MG63 (cell line): ENCODE data around the gene MACO1. TPM values are rescaled to one million over a fixed set of nuclear protein-coding genes. Genes with fewer than 3 reads are reported as not detected.

Experiments
- DNase-seq: peaks from one replicate; pipeline ENCODE4 v3.0.0-alpha.2; 2020
- H3K27me3 ChIP-seq: fragments of 250-450 bp; sonication (Bioruptor Pico); 2 replicates; pipeline ENCODE4 v1.5.1; 2020; ENCODE audit warnings: mild to moderate bottlenecking, moderate library complexity
- H3K36me3 ChIP-seq: fragments of 250-450 bp; sonication (Bioruptor Pico); 2 replicates; pipeline ENCODE4 v1.5.1; 2020; ENCODE audit warnings: mild to moderate bottlenecking, moderate library complexity
- H3K4me3 ChIP-seq: fragments of 250-450 bp; sonication (Bioruptor Pico); 2 replicates; pipeline ENCODE4 v1.5.1; 2020; ENCODE audit warnings: mild to moderate bottlenecking, moderate library complexity
- H3K9me3 ChIP-seq: fragments of 250-450 bp; sonication (Bioruptor Pico); 2 replicates; pipeline ENCODE4 v1.5.1; 2020; ENCODE audit warnings: mild to moderate bottlenecking, moderate library complexity
- total RNA-seq: library from RNA; depleted of rRNA; stranded (reverse); fragments of >200 nt; shearing (Covaris generic); gene quantifications from 2 replicates; pipeline ENCODE4 v1.2.3, GENCODE V29; 2014; ENCODE audit warnings: low replicate concordance; rRNA removed

The MACO1 gene
- total RNA-seq, 1 experiment from 2014 or later = 25.8 TPM

DNA sequence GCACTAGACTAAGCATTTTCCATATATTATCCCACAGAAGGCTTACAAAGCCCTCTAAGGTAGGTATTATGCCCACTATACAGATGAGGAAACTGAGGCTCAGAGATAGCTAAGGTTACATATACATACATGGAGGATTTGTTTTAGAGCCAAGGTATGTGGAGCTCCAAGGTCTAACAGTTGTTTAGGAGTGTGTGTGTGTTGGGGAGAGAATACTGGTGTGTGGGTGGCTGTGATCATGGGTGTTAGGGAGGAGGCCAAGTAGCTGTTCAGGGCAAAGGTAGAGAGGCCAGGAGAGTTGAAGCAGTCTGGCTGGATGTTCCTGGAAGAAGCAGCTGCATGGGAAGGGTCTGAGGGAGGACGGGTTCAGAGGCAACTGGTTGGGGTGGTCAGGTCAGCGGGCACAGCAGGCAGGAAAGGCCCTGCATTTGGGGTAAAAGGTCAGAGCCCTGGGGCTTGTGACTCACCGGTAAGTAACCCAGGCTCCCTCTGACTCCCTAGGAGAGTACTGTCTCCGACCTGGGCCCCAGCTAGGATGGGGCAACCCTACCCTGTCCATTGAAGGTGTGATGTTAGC is 107.6 kb downstream of the MACO1 start:
- peak; percentile 29 for DNase-seq
- H3K9me3 ChIP-seq = no peaks in the 10 kb centered on the region
- H3K36me3 ChIP-seq = no peaks in the 10 kb centered on the region
- no peak overlapping the region for H3K4me3 ChIP-seq
- H3K27me3 ChIP-seq = no peaks in the 10 kb centered on the region

DNA sequence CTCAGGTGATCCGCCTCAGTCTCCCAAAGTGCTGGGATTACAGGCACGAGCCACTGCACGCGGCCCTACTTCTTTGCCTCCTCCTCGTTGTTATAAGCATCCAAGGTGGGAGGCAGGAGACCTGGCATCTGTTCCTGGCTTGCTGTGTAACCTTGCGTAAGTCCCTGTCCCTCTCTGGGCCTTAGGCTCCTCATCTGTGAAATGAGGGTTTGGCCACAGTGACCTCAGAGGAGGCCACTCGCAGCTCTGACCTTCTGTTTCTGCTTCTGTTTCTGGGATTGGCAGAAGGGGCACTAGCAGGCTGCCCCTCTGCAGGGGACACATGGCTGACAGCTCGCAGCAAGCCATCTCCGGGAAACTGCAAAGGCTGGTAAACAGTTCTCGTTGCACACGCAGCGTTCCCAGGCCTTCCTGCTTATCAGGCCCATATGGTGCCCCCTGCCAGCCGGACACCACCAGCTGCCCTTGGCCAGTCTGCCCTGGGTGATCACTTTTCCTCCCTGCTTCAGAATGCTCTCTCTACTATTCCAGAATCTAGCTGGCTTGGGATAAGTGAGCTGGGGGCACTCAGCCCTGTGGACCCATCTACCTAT is 110.1 kb downstream of the MACO1 start:
- Histone ChIP-seq H3K27me3 (no peaks in the 10 kb centered on the region), H3K36me3 (no peaks in the 10 kb centered on the region), H3K9me3 (no peaks in the 10 kb centered on the region), H3K4me3 (no peak overlapping the region)
- no peak for DNase-seq

- Histone ChIP-seq H3K36me3 (no peaks in the 10 kb centered on the region), H3K4me3 (no peak overlapping the region), H3K9me3 (no peaks in the 10 kb centered on the region), H3K27me3 (no peaks in the 10 kb centered on the region)
- no peak for DNase-seq
Observed at GRCh38 chr1:25541425-25541824, 110.7 kb downstream of the MACO1 start.

DNA sequence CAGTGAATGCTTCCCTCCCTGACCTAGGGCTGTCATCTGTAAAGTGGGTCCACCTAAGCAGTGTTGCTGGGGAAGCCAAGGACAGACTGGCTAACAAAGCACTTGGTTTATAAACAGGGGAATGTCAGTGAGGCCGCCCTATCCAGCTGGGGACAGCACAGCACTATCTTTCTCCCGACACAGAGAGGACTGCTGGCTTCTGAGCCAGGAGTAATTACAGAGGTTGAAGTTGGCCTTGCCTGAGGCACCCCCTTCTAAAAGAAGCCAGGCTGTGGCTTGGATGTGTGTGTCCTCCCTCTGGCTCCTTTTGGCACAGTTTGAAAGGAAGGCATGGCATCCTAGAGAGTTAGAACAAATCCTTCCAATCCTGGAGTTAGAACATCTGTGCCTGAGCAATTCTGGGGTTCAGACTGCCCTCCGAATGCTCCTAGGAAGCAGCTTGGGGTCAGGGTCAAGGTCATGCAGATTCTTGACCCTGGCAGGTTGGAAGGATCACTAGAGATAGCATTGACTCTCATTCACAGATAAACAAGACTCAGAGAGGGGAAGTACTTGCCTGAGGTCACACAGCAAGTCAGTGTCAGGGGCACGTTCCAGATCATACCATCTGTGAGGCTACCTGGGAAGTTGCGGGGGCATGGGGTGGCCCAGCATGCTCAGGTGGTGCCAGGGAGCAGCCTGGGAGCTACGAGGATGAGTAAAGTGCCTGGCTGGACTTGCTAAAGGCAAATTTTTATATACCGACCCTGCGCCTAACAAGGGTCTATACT is 111.4 kb downstream of the MACO1 start:
- no peak for DNase-seq

GRCh38 chr1:25543005-25543424 is 112.3 kb downstream of the MACO1 start:
- H3K9me3 ChIP-seq = no peaks in the 10 kb centered on the region
- peak overlapping the region; percentile 74 for H3K4me3 ChIP-seq
- H3K36me3 ChIP-seq = no peaks in the 10 kb centered on the region
- DNase-seq = no peak
- no peaks in the 10 kb centered on the region for H3K27me3 ChIP-seq

More for the DNA sequence above, 111.4 kb downstream of the MACO1 start:
- no peaks in the 10 kb centered on the region for H3K27me3 ChIP-seq
- no peaks in the 10 kb centered on the region for H3K36me3 ChIP-seq
- no peaks in the 10 kb centered on the region for H3K9me3 ChIP-seq
- H3K4me3 ChIP-seq = no peak overlapping the region

- no peaks in the 10 kb centered on the region for H3K27me3 ChIP-seq
- H3K36me3 ChIP-seq = no peaks in the 10 kb centered on the region
- H3K9me3 ChIP-seq = no peaks in the 10 kb centered on the region
- peak; percentile 69 for DNase-seq
- H3K4me3 ChIP-seq = peak within 1 kb of the TSS; percentile 74
Observed at GRCh38 chr1:25543425-25544242, 112.9 kb downstream of the MACO1 start, which contains the start of gene LDLRAP1. Gene LDLRAP1, plus strand, starts transcription at chr1:25543606. Its CDS starts 93 bp downstream, at chr1:25543699.

DNA sequence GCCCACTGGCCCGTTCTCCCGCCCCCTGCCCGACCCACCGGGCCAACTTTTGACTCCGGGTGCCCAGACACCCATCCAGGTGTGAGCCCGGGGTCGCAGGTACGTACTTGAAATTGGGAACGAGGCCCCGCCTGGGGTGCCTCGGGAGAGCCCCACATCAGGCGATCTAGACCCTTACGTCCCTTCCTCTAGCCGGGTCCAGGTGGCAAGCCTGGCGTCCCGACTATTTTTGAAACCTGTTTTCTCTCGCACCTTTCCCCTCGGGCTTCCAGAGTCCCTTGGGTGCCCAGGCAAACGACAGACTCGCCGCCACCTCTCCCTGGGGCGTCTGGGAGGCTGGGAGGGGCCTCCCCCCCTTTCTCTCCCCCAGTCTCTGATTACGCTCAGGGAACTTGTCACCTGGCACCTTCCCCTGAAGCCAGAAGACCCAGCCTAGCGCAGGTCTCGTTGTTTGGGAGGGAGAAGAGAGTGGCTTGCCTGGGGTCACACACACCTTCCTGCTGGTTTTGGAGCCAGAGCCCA is 113.6 kb downstream of the MACO1 start:
- no peaks in the 10 kb centered on the region for H3K27me3 ChIP-seq
- no peaks in the 10 kb centered on the region for H3K9me3 ChIP-seq
- no peaks in the 10 kb centered on the region for H3K36me3 ChIP-seq
- H3K4me3 ChIP-seq = peak overlapping the region; percentile 74
- no peak for DNase-seq

DNA sequence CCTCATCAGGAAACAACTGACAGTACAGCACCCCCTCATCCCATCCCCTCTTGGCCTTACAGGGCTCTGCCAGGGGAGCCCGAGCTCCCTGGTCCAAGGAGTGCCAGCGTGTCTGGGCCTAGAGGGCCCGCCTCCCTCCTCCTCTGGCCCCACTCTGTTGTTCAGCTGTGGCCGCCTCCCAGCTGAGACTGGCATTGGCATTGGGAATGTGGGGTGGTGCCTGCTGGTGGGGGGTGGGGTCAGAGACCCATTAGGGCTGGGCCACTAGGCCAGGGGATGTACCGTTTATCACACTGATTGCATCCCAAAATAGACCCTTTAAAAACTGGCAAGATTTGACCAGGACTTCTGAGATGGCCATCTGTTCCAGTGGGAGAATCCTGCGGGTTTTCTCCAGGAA is 114.1 kb downstream of the MACO1 start:
- DNase-seq = peak; percentile 54
- no peaks in the 10 kb centered on the region for H3K27me3 ChIP-seq
- no peaks in the 10 kb centered on the region for H3K36me3 ChIP-seq
- no peak overlapping the region; the same call in 1 of the 2 replicates for H3K4me3 ChIP-seq
- no peaks in the 10 kb centered on the region for H3K9me3 ChIP-seq

DNA sequence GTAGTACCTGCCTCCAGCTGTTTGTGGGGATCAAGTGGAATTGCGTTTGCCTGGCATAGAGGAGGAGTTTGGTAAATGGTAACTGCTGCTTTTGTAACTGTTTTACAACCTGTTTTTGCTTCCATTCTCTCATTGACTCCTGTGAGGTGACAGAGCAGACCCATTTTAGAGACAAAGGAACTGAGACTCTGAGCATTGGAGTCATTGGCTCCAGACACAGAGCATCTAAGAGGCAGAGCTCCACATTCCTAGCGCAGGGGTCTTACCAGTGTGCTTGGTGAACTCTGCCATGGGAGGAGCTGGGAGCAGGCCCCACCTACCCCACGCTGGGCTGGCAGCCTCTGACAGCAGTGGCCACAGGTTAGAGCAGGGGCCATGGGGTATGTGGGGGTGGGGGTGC is 115.1 kb downstream of the MACO1 start:
- Histone ChIP-seq H3K36me3 (no peaks in the 10 kb centered on the region), H3K27me3 (no peaks in the 10 kb centered on the region), H3K4me3 (no peak overlapping the region), H3K9me3 (no peaks in the 10 kb centered on the region)
- DNase-seq = no peak

- H3K27me3 ChIP-seq = no peaks in the 10 kb centered on the region
- no peak overlapping the region for H3K4me3 ChIP-seq
- no peaks in the 10 kb centered on the region for H3K36me3 ChIP-seq
- no peaks in the 10 kb centered on the region for H3K9me3 ChIP-seq
- no peak for DNase-seq
Observed at GRCh38 chr1:25546193-25546592, 115.5 kb downstream of the MACO1 start.

GRCh38 chr1:25548601-25549000 is 117.9 kb downstream of the MACO1 start:
- no peaks in the 10 kb centered on the region for H3K36me3 ChIP-seq
- no peak overlapping the region for H3K4me3 ChIP-seq
- no peak for DNase-seq
- H3K9me3 ChIP-seq = no peaks in the 10 kb centered on the region
- H3K27me3 ChIP-seq = no peaks in the 10 kb centered on the region

- H3K9me3 ChIP-seq = no peaks in the 10 kb centered on the region
- DNase-seq = peak; percentile 29
- H3K27me3 ChIP-seq = no peaks in the 10 kb centered on the region
- H3K4me3 ChIP-seq = no peak overlapping the region
- H3K36me3 ChIP-seq = no peaks in the 10 kb centered on the region
Observed at GRCh38 chr1:25549273-25550154, 118.8 kb downstream of the MACO1 start.

Other genes with a start within 250 kb of the MACO1 start
- gene SYF2, start 198.4 kb upstream of the MACO1 start, total RNA-seq = 37.8 and 40.1 TPM in 2 replicates
- gene RSRP1, start 183.4 kb upstream of the MACO1 start, total RNA-seq = 36.4 and 44.5 TPM in 2 replicates
- not detected in 2 replicates for gene RHD, start 158.4 kb upstream of the MACO1 start, total RNA-seq
- 66.1 and 82.2 TPM in 2 replicates for gene TMEM50A, start 92.6 kb upstream of the MACO1 start, total RNA-seq
- 0.36 TPM in 1 of 2 replicates, not detected in the other for gene RHCE, start 10.1 kb upstream of the MACO1 start, total RNA-seq
- gene LDLRAP1, start 112.7 kb downstream of the MACO1 start, total RNA-seq = 7.8 and 13.3 TPM in 2 replicates
- gene MAN1C1, start 185.9 kb downstream of the MACO1 start, total RNA-seq = 0.26 TPM in 1 of 2 replicates, not detected in the other